ENCODE measurements around the gene FXYD6.
"Not testable (repeated sequence)": the region's sequence is repeated elsewhere in the genome, so short reads cannot be mapped to it uniquely, and the experiment has no call there.

The FXYD6 gene

DNA sequence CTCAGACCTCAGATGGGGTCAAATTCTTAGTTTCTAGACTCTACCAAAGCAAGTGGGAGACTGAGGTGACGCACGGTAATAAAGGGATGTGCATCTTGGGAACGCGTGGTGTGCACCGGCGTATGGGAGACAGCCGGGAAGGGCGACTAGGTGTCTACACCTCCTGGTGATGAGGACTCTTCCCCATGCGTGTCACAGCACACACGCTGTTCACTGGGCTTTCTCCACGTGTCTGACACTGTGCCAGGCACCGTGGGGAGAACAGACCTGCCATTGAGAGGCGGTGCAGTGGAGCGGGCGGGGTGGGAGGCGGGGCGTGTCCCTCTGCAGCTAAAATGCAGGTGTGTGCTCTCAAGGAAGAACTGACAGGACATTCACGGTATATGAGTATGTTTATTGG, 5.3 kb downstream of the FXYD6 start:
- H3K4me3 ChIP-seq (replicated peaks; ENCODE audit: low read depth, low read length), result no peak overlapping the region
- no peak for DNase-seq (ENCODE audit: low read depth)
- TF ChIP-seq, protein P1, sequence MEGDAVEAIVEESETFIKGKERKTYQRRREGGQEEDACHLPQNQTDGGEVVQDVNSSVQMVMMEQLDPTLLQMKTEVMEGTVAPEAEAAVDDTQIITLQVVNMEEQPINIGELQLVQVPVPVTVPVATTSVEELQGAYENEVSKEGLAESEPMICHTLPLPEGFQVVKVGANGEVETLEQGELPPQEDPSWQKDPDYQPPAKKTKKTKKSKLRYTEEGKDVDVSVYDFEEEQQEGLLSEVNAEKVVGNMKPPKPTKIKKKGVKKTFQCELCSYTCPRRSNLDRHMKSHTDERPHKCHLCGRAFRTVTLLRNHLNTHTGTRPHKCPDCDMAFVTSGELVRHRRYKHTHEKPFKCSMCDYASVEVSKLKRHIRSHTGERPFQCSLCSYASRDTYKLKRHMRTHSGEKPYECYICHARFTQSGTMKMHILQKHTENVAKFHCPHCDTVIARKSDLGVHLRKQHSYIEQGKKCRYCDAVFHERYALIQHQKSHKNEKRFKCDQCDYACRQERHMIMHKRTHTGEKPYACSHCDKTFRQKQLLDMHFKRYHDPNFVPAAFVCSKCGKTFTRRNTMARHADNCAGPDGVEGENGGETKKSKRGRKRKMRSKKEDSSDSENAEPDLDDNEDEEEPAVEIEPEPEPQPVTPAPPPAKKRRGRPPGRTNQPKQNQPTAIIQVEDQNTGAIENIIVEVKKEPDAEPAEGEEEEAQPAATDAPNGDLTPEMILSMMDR (IDR thresholded peaks at IDR 0.05; ENCODE audit: low read length, missing control alignments), result no peak

DNA sequence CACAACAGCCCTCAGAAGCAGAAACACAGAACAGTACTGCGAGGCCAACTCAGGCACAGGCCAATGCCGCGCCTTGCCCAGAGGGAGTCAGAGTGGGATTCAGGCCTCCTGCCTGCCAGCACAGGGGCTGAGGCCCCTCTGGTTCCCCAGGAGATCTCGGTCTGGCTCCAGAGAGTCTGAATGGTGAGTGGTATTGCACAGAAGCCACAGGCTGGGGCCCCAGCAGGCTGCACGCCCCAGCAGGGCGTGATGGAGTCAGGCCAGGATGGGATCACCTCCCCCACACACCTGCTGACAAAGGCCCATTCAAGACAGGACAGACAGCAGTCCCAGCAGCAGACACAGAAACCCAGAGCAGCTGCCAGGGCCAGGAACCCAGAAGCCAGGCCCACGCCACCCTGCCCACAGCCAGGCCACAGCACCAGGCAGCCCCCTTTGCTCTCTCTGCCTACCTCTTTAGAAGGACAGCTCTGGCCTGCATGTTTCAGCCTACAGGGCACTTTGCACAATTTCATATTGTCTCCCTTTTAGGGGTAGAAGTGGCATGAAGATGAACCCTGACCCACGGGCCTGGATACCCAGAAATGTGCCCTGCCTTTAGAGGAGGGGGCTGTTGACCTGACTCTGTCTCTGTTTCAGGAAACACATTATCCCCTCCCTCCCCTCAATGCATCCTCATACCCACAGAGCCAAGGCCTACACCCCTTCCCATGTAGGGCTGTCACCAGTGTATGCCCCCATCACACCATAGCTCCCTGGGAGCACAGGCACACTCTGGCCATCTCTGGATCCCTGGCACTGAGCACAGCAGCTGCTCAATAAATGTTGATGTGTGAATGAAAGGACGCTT, 6.1 kb downstream of the FXYD6 start:
- TF ChIP-seq, protein P1 (IDR thresholded peaks at IDR 0.05; ENCODE audit: low read length, missing control alignments), result no peak
- no peak for DNase-seq (ENCODE audit: low read depth)
- H3K4me3 ChIP-seq (replicated peaks; ENCODE audit: low read depth, low read length), result no peak overlapping the region

DNA sequence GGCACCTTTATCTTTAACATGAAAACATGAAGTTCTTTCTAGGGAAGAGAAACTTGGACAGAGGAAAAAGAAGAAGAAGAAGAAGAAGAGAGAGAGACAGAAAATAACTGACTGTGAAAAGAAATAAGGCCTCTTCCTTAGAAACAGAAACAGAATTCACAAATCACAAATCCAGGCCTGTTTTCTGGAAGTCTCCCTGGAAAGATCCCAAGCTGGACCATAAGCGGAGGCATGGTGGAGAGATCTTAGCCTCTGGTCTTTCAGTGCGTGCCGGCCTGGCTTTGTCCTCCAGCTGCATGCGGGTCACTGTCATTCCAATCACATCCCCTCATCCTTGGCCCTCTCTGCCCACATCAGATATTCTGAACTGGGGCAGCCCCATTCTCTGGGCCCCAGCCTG, 6.9 kb downstream of the FXYD6 start:
- DNase-seq (ENCODE audit: low read depth), result no peak
- TF ChIP-seq, protein P1 (IDR thresholded peaks at IDR 0.05; ENCODE audit: low read length, missing control alignments), result no peak
- no peak overlapping the region for H3K4me3 ChIP-seq (replicated peaks; ENCODE audit: low read depth, low read length)

DNA sequence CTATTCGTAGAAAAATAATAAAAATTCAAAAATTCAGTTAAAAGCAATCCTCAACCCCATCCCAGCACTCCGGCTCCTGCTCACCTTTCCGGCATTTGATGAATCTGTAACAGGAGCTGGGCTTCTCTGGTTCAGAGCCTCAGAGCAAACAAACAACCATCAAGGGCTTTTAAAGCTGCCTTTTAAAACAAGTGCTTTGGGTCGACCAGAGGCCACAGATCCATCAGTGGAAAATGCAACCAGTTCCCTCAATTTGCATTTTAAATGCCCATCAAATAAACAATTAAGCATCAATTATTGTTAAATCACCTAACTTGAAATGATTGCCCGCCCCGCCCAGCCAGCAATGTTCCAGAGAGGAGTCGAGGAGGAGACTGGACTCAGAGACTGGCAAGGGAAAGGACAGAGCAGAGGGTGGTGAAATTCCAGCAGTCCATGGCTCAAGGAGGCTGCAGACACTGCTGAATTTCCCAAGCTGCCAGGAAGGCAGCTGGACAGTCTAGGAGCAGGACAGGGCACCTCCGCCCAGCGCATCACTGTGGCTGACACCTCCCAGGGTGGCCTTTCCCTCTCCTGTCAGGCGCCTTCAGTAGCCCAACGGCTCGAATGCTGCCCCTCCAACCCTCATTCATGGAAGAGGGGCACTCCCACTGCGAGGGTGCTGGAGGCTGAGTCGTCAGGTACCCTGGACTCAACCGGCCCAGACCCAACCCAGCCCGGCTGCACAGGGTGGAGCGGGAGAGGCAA, 7.5 kb downstream of the FXYD6 start:
- H3K4me3 ChIP-seq (replicated peaks; ENCODE audit: low read depth, low read length), result no peak overlapping the region
- DNase-seq (ENCODE audit: low read depth), result no peak
- TF ChIP-seq, protein P1 (IDR thresholded peaks at IDR 0.05; ENCODE audit: low read length, missing control alignments), result no peak

DNA sequence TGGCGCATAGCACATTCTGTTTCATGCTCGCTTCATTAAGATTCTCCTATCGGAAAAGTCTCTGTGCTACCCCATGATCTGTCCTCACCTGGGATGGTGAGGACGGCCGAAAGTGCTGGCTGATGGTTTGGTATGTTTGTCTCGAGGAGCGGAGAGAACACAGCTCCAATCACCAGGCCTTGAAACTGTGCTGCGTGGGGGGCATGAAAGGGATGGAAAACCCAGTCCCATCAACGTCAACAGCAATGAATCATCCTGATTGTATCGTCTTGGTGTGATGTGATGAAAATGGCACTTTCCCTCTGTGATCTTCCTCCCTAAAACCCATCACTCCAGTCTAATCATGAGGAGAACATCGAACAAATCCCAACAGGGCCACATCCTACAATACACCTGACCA, 8.4 kb downstream of the FXYD6 start:
- no peak for DNase-seq (ENCODE audit: low read depth)
- H3K4me3 ChIP-seq (replicated peaks; ENCODE audit: low read depth, low read length), result no peak overlapping the region
- TF ChIP-seq, protein P1 (IDR thresholded peaks at IDR 0.05; ENCODE audit: low read length, missing control alignments), result no peak

DNA sequence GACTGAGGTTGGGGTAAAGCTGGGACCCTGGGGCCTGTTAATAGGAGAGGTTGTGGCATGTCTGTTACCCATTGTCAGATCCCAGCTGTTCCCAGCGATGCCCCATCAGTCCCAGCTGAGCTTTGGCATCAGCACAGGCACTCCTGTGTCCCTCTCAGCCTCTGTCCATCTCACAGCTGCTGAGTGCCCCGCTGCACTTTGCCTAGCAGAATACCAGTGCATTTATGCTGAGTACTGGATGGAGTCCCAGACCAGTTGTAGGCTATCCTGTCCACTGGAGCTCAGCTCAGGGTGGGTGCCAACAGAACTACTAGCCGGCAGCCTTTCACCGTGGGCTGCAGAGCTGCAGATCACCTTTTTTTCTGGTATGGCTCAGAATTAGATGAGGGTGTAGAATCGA, 9.9 kb downstream of the FXYD6 start:
- H3K4me3 ChIP-seq (replicated peaks; ENCODE audit: low read depth, low read length), result no peak overlapping the region
- no peak for DNase-seq (ENCODE audit: low read depth)
- TF ChIP-seq, protein P1 (IDR thresholded peaks at IDR 0.05; ENCODE audit: low read length, missing control alignments), result no peak

DNA sequence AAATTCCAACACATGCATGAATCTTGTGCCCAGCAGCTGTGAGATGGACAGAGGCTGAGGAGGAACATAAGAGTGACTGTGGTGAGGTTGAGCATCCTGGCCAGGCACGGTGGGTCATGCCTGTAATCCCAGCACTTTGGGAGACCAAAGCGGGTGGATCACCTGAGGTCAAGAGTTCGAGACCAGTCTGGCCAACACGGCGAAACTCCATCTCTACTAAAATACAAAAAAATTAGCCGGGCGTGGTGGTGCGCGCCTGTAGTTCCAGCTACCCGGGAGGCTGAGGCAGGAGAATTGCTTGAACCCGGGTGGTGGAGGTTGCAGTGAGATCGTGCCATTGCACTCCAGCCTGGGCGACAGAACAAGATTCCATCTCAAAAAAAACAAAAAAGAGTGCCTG, 10.9 kb downstream of the FXYD6 start:
- not testable (repeated sequence) for H3K4me3 ChIP-seq (replicated peaks; ENCODE audit: low read depth, low read length); DNase-seq (ENCODE audit: low read depth)
